DND-41 (cell line): ENCODE data around the gene ZNF277.

Experiments
- EZH2 ChIP-seq: IDR thresholded peaks from 3 replicates; pipeline ENCODE4 v1.6.1; 2012; ENCODE audit warnings: borderline replicate concordance, low read depth, mild to moderate bottlenecking, moderate library complexity, low read length, inconsistent platforms; ENCODE audit not compliant: severe bottlenecking
- TF ChIP-seq, protein P1 (sequence below): IDR thresholded peaks from 2 replicates; pipeline ENCODE4 v1.5.1; 2012; ENCODE audit warnings: borderline replicate concordance, low read length, moderate library complexity, mild to moderate bottlenecking; ENCODE audit not compliant: poor library complexity, severe bottlenecking; ENCODE audit errors: extremely low read depth

DNA sequence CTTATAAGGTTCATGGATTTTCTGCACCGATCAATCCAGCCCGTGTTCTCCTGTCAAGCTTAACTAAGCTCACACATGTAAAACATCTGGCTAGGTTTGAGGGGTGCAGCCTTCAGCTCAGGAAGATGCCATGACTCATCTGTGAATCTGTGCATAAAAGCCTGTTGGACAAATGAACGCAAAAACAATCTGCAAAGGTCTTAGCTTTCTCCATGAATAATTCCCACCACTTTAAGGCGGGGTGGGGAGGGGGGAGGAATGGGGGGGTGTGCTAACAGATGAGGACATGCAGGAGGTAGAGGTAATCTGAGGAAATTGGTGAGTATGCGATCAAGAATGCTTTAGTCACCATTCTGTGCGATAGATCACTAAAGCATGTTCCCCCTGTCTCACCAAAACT, 5.1 kb upstream of the ZNF277 start:
- TF ChIP-seq, protein P1, sequence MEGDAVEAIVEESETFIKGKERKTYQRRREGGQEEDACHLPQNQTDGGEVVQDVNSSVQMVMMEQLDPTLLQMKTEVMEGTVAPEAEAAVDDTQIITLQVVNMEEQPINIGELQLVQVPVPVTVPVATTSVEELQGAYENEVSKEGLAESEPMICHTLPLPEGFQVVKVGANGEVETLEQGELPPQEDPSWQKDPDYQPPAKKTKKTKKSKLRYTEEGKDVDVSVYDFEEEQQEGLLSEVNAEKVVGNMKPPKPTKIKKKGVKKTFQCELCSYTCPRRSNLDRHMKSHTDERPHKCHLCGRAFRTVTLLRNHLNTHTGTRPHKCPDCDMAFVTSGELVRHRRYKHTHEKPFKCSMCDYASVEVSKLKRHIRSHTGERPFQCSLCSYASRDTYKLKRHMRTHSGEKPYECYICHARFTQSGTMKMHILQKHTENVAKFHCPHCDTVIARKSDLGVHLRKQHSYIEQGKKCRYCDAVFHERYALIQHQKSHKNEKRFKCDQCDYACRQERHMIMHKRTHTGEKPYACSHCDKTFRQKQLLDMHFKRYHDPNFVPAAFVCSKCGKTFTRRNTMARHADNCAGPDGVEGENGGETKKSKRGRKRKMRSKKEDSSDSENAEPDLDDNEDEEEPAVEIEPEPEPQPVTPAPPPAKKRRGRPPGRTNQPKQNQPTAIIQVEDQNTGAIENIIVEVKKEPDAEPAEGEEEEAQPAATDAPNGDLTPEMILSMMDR: no peak
- no peak for TF ChIP-seq EZH2
